PC-3 (cell line): ENCODE results near the gene NPTXR. TPM values are rescaled to one million over a fixed set of nuclear protein-coding genes. Genes with fewer than 3 reads are reported as not detected.

Experiments used
- ATAC-seq: fragments of 200-7000 bp; cut with Tn5 transposase; 2 replicates; pipeline ENCODE4 v1.9.1; 2020; ENCODE audit warnings: mild to moderate bottlenecking, moderate library complexity
- BruUV-seq: library from RNA; stranded (reverse); fragments of 400-500 nt; replicated peaks from 2 replicates; lab custom pipeline; 2021; lab: Mats Ljungman, UMichigan
- CTCF ChIA-PET: fragments of 300-600 bp; sonication (Branson Sonifier 250); formaldehyde crosslinking; loops from one replicate; lab custom pipeline; 2022; ENCODE audit warnings: antibody characterized with exemption; lab: Charles Lee
- POLR2A ChIA-PET: fragments of 300-600 bp; sonication (Branson Sonifier 250); formaldehyde crosslinking; loops from one replicate; lab custom pipeline; 2022; ENCODE audit warnings: antibody characterized with exemption; ENCODE audit not compliant: unreplicated experiment; lab: Charles Lee
- DNase-seq: peaks from one replicate; pipeline ENCODE4 v3.0.0-alpha.2; 2015
- H2AFZ ChIP-seq: fragments of 300-600 bp; sonication (generic); 2 replicates; pipeline ENCODE4 v1.6.0; 2016; ENCODE audit warnings: antibody characterized with exemption, low read length
- H3F3A ChIP-seq: fragments of 300-600 bp; sonication (generic); one replicate; pipeline ENCODE4 v1.6.0; 2017; ENCODE audit warnings: antibody characterized with exemption, low read length, control low read depth, mild to moderate bottlenecking; ENCODE audit not compliant: unreplicated experiment
- H3K27ac ChIP-seq: fragments of 300-600 bp; sonication (generic); 2 replicates; pipeline ENCODE4 v1.5.1; 2016; ENCODE audit warnings: mild to moderate bottlenecking, low read length
- H3K27me3 ChIP-seq: fragments of 300-600 bp; sonication (generic); 2 replicates; pipeline ENCODE4 v1.6.1; 2016; ENCODE audit warnings: low read length, mixed read lengths
- H3K36me3 ChIP-seq: fragments of 300-600 bp; sonication (generic); 2 replicates; pipeline ENCODE4 v1.6.1; 2016; ENCODE audit warnings: low read depth, mixed run types, low read length, mixed read lengths
- H3K4me1 ChIP-seq: fragments of 300-600 bp; sonication (generic); 2 replicates; pipeline ENCODE4 v1.5.1; 2016; ENCODE audit warnings: low read length; ENCODE audit not compliant: insufficient read depth
- H3K4me2 ChIP-seq: fragments of 300-600 bp; sonication (generic); 2 replicates; pipeline ENCODE4 v1.6.0; 2016; ENCODE audit warnings: low read length
- H3K4me3 ChIP-seq: fragments of 300-600 bp; sonication (generic); 2 replicates; pipeline ENCODE4 v1.5.1; 2016; ENCODE audit warnings: mild to moderate bottlenecking, low read length, mixed read lengths
- H3K79me2 ChIP-seq: fragments of 300-600 bp; sonication (generic); 2 replicates; pipeline ENCODE4 v1.6.1; 2017; ENCODE audit warnings: low read length, mixed read lengths
- H3K9ac ChIP-seq: fragments of 300-600 bp; sonication (generic); 2 replicates; pipeline ENCODE4 v1.6.0; 2016; ENCODE audit warnings: mild to moderate bottlenecking, low read length
- H3K9me2 ChIP-seq: fragments of 300-600 bp; sonication (generic); replicated peaks from 2 replicates; pipeline ENCODE4 v1.6.1; 2016; ENCODE audit warnings: mixed run types, low read length, mixed read lengths
- H3K9me3 ChIP-seq: fragments of 300-600 bp; sonication (generic); 2 replicates; pipeline ENCODE4 v1.6.1; 2016; ENCODE audit warnings: low read length, mixed read lengths
- H4K20me1 ChIP-seq: fragments of 300-600 bp; sonication (generic); 2 replicates; pipeline ENCODE4 v1.6.1; 2016; ENCODE audit warnings: low read length, mixed read lengths
- EZH2 ChIP-seq: fragments of 300-600 bp; sonication (generic); IDR thresholded peaks from one replicate; pipeline ENCODE4 v1.6.1; 2017; ENCODE audit warnings: antibody characterized with exemption, mild to moderate bottlenecking, low read length; ENCODE audit not compliant: unreplicated experiment
- EZH2phosphoT487 ChIP-seq: fragments of 300-600 bp; sonication (generic); IDR thresholded peaks from 2 replicates; pipeline ENCODE4 v1.6.1; 2018; ENCODE audit warnings: mild to moderate bottlenecking, antibody characterized with exemption, low read length, borderline replicate concordance
- intact Hi-C: fragments of 100-400 bp; cut with micrococcal nuclease; formaldehyde crosslinking; loops from 2 replicates; pipeline ENCODE4 v1.9.0; 2023
- total RNA-seq: library from RNA; depleted of rRNA; stranded (reverse); fragments of >200 nt; gene quantifications from 2 replicates; pipeline ENCODE4 v1.2.3, GENCODE V29; 2014
- TF ChIP-seq, protein P1 (sequence below): fragments of 300-600 bp; sonication (generic); conservative IDR thresholded peaks from 2 replicates; pipeline ENCODE4 v1.5.1; 2017; ENCODE audit warnings: antibody characterized with exemption, low read depth, mild to moderate bottlenecking, low read length

NPTXR gene
- total RNA-seq, 1 experiment from 2014 or later: 2.8 TPM

DNA sequence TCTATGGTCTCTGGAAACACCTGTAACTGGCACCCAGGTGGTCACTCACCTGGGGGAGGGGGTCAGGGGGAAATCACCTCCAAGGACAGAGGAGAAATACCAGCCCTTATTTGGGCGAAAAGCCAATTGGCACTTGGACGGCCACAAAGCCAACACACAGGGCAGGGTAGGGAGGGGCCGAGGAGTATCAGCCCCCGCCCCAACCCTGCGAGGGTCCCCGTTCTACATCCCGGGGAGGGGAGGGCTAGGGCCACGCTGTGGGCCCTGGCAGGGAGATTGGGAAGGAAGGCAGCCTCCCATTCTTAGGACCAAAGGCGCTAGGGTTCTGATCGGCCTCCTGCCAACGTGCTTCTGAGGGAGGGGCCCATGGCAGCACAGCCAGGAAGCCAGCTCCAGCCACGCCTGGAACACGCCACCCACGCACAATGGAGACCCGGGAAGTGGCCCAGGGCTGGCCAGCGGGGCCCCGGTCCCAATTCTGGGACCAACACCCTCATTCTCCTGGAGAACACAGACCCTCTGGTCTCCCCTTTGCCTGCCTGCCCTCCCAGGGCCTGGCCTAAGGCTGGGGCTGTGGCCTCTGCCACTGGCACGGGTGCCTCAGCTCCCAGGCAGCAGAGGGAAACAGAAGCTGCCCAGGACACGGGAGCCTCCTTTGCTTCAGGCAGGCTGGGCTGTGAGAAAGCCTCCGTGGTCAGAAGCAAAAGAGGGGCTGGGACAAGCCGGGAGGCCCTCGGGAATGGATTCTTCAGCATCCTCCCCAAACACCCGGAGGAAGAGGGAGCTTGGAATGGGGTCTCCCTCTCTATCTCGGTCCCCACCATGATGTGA is 20.7 kb upstream of the NPTXR start:
- ChIA-PET POLR2A (no interaction called here), CTCF (no interaction called here)
- peaks cover under 1% of the 10 kb centered on the region for H3K36me3 ChIP-seq
- no peak overlapping the region for H2AFZ ChIP-seq
- H3K9ac ChIP-seq: no peak overlapping the region
- no peaks in the 10 kb centered on the region for H3K27me3 ChIP-seq
- no peaks in the 10 kb centered on the region for H3K4me1 ChIP-seq
- H3K9me2 ChIP-seq: no peaks in the 10 kb centered on the region
- H3K9me3 ChIP-seq: no peaks in the 10 kb centered on the region
- peaks cover 15% of the 10 kb centered on the region; the same call in 1 of the 2 replicates for H3K79me2 ChIP-seq
- TF ChIP-seq EZH2phosphoT487 (no peak), EZH2 (no peak)
- TF ChIP-seq, protein P1, sequence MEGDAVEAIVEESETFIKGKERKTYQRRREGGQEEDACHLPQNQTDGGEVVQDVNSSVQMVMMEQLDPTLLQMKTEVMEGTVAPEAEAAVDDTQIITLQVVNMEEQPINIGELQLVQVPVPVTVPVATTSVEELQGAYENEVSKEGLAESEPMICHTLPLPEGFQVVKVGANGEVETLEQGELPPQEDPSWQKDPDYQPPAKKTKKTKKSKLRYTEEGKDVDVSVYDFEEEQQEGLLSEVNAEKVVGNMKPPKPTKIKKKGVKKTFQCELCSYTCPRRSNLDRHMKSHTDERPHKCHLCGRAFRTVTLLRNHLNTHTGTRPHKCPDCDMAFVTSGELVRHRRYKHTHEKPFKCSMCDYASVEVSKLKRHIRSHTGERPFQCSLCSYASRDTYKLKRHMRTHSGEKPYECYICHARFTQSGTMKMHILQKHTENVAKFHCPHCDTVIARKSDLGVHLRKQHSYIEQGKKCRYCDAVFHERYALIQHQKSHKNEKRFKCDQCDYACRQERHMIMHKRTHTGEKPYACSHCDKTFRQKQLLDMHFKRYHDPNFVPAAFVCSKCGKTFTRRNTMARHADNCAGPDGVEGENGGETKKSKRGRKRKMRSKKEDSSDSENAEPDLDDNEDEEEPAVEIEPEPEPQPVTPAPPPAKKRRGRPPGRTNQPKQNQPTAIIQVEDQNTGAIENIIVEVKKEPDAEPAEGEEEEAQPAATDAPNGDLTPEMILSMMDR: no peak
- peaks cover under 1% of the 10 kb centered on the region; the same call in 1 of the 2 replicates for H4K20me1 ChIP-seq
- ATAC-seq (no peak), DNase-seq (no peak)
- no peaks in the 10 kb centered on the region for H3F3A ChIP-seq
- intact Hi-C loops: no loop called here
- no TSS peak for BruUV-seq
- no peak overlapping the region for H3K4me2 ChIP-seq
- no peak overlapping the region for H3K4me3 ChIP-seq
- H3K27ac ChIP-seq: no peak overlapping the region

DNA sequence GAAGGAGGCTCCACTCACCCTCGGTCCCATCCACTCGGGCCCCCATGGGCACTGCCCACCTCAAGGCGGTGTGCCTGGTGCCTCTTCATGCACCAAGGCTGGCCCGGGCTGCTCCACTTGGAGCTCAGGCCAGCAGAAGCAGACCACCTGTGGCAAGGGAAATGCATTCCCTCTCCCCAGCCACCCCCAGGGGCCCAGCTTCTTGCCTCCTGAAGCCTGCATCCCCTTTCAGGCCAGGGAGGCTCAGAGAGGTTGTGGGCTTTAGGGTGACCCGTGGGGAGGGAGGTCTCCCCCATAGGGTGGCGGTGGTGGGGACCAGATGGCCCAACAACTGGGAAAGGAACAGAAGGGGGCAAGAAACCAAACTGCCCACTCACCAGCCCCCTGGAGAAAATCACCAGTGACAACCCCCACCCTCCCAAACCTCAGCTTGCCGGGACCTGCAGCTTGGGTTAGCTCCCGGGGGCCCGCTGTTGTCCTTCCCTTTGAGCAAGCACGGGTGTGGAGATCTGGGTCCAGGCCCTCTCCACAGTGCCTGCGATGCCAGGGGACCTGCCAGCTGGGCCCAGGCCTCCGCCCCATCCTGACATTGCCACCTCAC is 19.8 kb upstream of the NPTXR start:
- Histone ChIP-seq H4K20me1 (no peaks in the 10 kb centered on the region), H3K4me1 (no peaks in the 10 kb centered on the region), H3K27me3 (no peaks in the 10 kb centered on the region), H3K9ac (no peak overlapping the region), H3K27ac (no peak overlapping the region), H3K4me2 (no peak overlapping the region), H3K36me3 (no peaks in the 10 kb centered on the region), H2AFZ (no peak overlapping the region), H3K9me3 (no peaks in the 10 kb centered on the region), H3K9me2 (no peaks in the 10 kb centered on the region), H3K4me3 (no peak overlapping the region), H3K79me2 (peaks cover 13% of the 10 kb centered on the region; the same call in 1 of the 2 replicates), H3F3A (no peaks in the 10 kb centered on the region)
- ChIA-PET POLR2A (no interaction called here), CTCF (no interaction called here)
- intact Hi-C loops: no loop called here
- no TSS peak for BruUV-seq
- TF ChIP-seq EZH2 (no peak), EZH2phosphoT487 (no peak)
- TF ChIP-seq, protein P1: no peak
- no peak for DNase-seq
- no peak for ATAC-seq
